ENCODE results near the gene KLHL21. TPM values are rescaled to one million over a fixed set of nuclear protein-coding genes. Genes with fewer than 3 reads are reported as not detected.

Gene KLHL21
- total RNA-seq, 2 donors from 2014 or later = 10.9 to 13.2 TPM

GRCh38 chr1:6582370-6582769, 20.3 kb downstream of the KLHL21 start:
- Mint-ChIP-seq H3K9me3 (no peaks in the 10 kb centered on the region), H3K4me1 (peaks cover 27% of the 10 kb centered on the region), H3K36me3 (ENCODE audit: low read depth) (peaks cover 7% of the 10 kb centered on the region), H3K27me3 (ENCODE audit: insufficient read depth) (no peaks in the 10 kb centered on the region), H3K4me3 (peak overlapping the region; percentile 86), H3K27ac (no peak overlapping the region)
- no peak overlapping the region for H3K27ac ChIP-seq (ENCODE audit: low read depth, low read length)
- peaks cover 13% of the 10 kb centered on the region for H3K4me1 ChIP-seq (ENCODE audit: control insufficient read depth, insufficient read depth, low read length)
- TF ChIP-seq CTCF (conservative IDR thresholded peaks at IDR 0.05) = no peak
- no peak for DNase-seq
- H3K9ac ChIP-seq (ENCODE audit: extremely low read depth, low read length, poor library complexity, severe bottlenecking) = no peak overlapping the region
- H3K4me3 ChIP-seq (ENCODE audit: low read length) = no peak overlapping the region
- no peaks in the 10 kb centered on the region for H3K9me3 ChIP-seq (ENCODE audit: control insufficient read depth, low read length)
- 93% methylated on average over 1 of the region's 1 CpG; no CpG with 5 or more reads in 1 of the 2 experiments for WGBS, 2 experiments (ENCODE audit: insufficient coverage in 1 of 2, insufficient read length in 1 of 2)
- H3K27me3 ChIP-seq (ENCODE audit: control insufficient read depth, insufficient read depth, low read length, poor library complexity, severe bottlenecking) = no peaks in the 10 kb centered on the region
- H3K36me3 ChIP-seq (ENCODE audit: control insufficient read depth, insufficient read depth, low read length) = no peaks in the 10 kb centered on the region

- peak overlapping the region; percentile 93 for H3K4me3 ChIP-seq (ENCODE audit: low read length)
- Mint-ChIP-seq H3K27me3 (ENCODE audit: insufficient read depth) (no peaks in the 10 kb centered on the region), H3K4me1 (peaks cover 27% of the 10 kb centered on the region), H3K9me3 (no peaks in the 10 kb centered on the region), H3K36me3 (ENCODE audit: low read depth) (peaks cover 7% of the 10 kb centered on the region), H3K27ac (peak overlapping the region; percentile 78), H3K4me3 (peak overlapping the region; percentile 86)
- TF ChIP-seq CTCF (conservative IDR thresholded peaks at IDR 0.05) = no peak
- no peak overlapping the region for H3K9ac ChIP-seq (ENCODE audit: extremely low read depth, low read length, poor library complexity, severe bottlenecking)
- 93 to 95% methylated on average over 8 to 10 of the region's 10 CpGs for WGBS, 2 experiments (ENCODE audit: insufficient coverage in 1 of 2, insufficient read length in 1 of 2)
- H3K27ac ChIP-seq (ENCODE audit: low read depth, low read length) = no peak overlapping the region
- H3K27me3 ChIP-seq (ENCODE audit: control insufficient read depth, insufficient read depth, low read length, poor library complexity, severe bottlenecking) = no peaks in the 10 kb centered on the region
- no peaks in the 10 kb centered on the region for H3K9me3 ChIP-seq (ENCODE audit: control insufficient read depth, low read length)
- H3K4me1 ChIP-seq (ENCODE audit: control insufficient read depth, insufficient read depth, low read length) = peaks cover 13% of the 10 kb centered on the region
- DNase-seq = no peak
- H3K36me3 ChIP-seq (ENCODE audit: control insufficient read depth, insufficient read depth, low read length) = no peaks in the 10 kb centered on the region
Observed at GRCh38 chr1:6581561-6582305, 20.9 kb downstream of the KLHL21 start.

GRCh38 chr1:6580593-6581409, 21.9 kb downstream of the KLHL21 start:
- Mint-ChIP-seq H3K9me3 (no peaks in the 10 kb centered on the region), H3K4me3 (peak overlapping the region; percentile 86), H3K36me3 (ENCODE audit: low read depth) (peaks cover 7% of the 10 kb centered on the region), H3K27me3 (ENCODE audit: insufficient read depth) (no peaks in the 10 kb centered on the region), H3K27ac (peak overlapping the region; percentile 93), H3K4me1 (peaks cover 27% of the 10 kb centered on the region)
- no peak overlapping the region for H3K27ac ChIP-seq (ENCODE audit: low read depth, low read length)
- no peaks in the 10 kb centered on the region for H3K27me3 ChIP-seq (ENCODE audit: control insufficient read depth, insufficient read depth, low read length, poor library complexity, severe bottlenecking)
- H3K4me1 ChIP-seq (ENCODE audit: control insufficient read depth, insufficient read depth, low read length) = peaks cover 13% of the 10 kb centered on the region
- H3K9me3 ChIP-seq (ENCODE audit: control insufficient read depth, low read length) = no peaks in the 10 kb centered on the region
- H3K36me3 ChIP-seq (ENCODE audit: control insufficient read depth, insufficient read depth, low read length) = no peaks in the 10 kb centered on the region
- peak overlapping the region; percentile 77 for H3K9ac ChIP-seq (ENCODE audit: extremely low read depth, low read length, poor library complexity, severe bottlenecking)
- peak; percentile 63 for DNase-seq
- peak; percentile 62 for TF ChIP-seq CTCF (conservative IDR thresholded peaks at IDR 0.05)
- H3K4me3 ChIP-seq (ENCODE audit: low read length) = peak overlapping the region; percentile 93
- WGBS, 2 experiments (ENCODE audit: insufficient coverage in 1 of 2, insufficient read length in 1 of 2) = 43 to 55% methylated on average over 14 to 19 of the region's 19 CpGs
